Peyer's patch (tissue), 4 donors: ENCODE results near the gene PI4KA. TPM values are rescaled to one million over a fixed set of nuclear protein-coding genes. Genes with fewer than 3 reads are reported as not detected.

ENCODE experiments used
- DNase-seq, 3 donors: peaks; one replicate each; pipeline ENCODE4 v3.0.0-alpha.2; 2017 to 2019
- H3K27ac ChIP-seq, 4 donors: fragments of 200-600 bp; sonication (generic); one replicate each; pipeline ENCODE4 v1.5.1; 2016 to 2019
- H3K27me3 ChIP-seq, 2 donors: fragments of 200-600 bp; sonication (generic); one replicate each; pipeline ENCODE4 v1.5.1; 2019
- H3K36me3 ChIP-seq, 3 donors: fragments of 200-600 bp; sonication (generic); one replicate each; pipeline ENCODE4 v1.5.1; 2016 to 2019
- H3K4me1 ChIP-seq, 4 donors: fragments of 200-600 bp; sonication (generic); one replicate each; pipeline ENCODE4 v1.5.1; 2016 to 2019
- H3K4me3 ChIP-seq, 4 donors: fragments of 200-600 bp; sonication (generic); 1 replicate in 3 of 4; 2 replicates in 1 of 4; pipeline ENCODE4 v1.5.1; 2016 to 2019; ENCODE audit warnings: mild to moderate bottlenecking in 1 of 4
- H3K9me3 ChIP-seq, 4 donors: fragments of 200-600 bp; sonication (generic); one replicate each; pipeline ENCODE4 v1.5.1; 2016 to 2019; ENCODE audit warnings: mild to moderate bottlenecking in 1 of 4
- CTCF ChIP-seq, 6 experiments: fragments of 450-650 bp in 4 of 6; fragments of 200-600 bp in 2 of 6; sonication (generic) in 1 of 6; IDR thresholded peaks; one replicate each; pipeline ENCODE4 v1.5.1; 2017 to 2019; ENCODE audit warnings: antibody characterized with exemption in 6 of 6, mild to moderate bottlenecking in 3 of 6, moderate library complexity in 1 of 6
- POLR2A ChIP-seq, 2 donors: fragments of 450-650 bp; IDR thresholded peaks; one replicate each; pipeline ENCODE4 v1.5.1; 2017; ENCODE audit warnings: antibody characterized with exemption in 2 of 2, mild to moderate bottlenecking in 2 of 2, moderate library complexity in 2 of 2
- total RNA-seq, 4 donors: library from RNA; depleted of rRNA; stranded (reverse); fragments of >200 nt; gene quantifications; one replicate each; pipeline ENCODE4 v1.1.0, GENCODE V29; 2016

Gene PI4KA
- total RNA-seq, 4 donors from 2014 or later: 99.7 to 184 (median 161) TPM

GRCh38 chr22:20763630-20764470 lies 94.8 kb downstream of the PI4KA start:
- no peaks in the 10 kb centered on the region for H3K4me1 ChIP-seq
- no peak overlapping the region for H3K4me3 ChIP-seq
- no peaks in the 10 kb centered on the region for H3K9me3 ChIP-seq
- no peak for DNase-seq
- H3K27ac ChIP-seq: no peak overlapping the region
- H3K36me3 ChIP-seq: peaks cover 0 to 74% (median 0%) of the 10 kb centered on the region in 3 donors
- H3K27me3 ChIP-seq: no peaks in the 10 kb centered on the region
- no peak for TF ChIP-seq POLR2A (IDR thresholded peaks at IDR 0.05)
- TF ChIP-seq CTCF (IDR thresholded peaks at IDR 0.05): no peak

- Histone ChIP-seq H3K4me3 (no peak overlapping the region), H3K36me3 (peaks cover 0 to 78% (median 0%) of the 10 kb centered on the region in 3 donors), H3K9me3 (no peaks in the 10 kb centered on the region), H3K4me1 (no peaks in the 10 kb centered on the region), H3K27me3 (no peaks in the 10 kb centered on the region), H3K27ac (no peak overlapping the region)
- DNase-seq: no peak
- TF ChIP-seq POLR2A (IDR thresholded peaks at IDR 0.05): no peak
- no peak for TF ChIP-seq CTCF (IDR thresholded peaks at IDR 0.05)
These were observed 96.3 kb downstream of the PI4KA start for GRCh38 chr22:20762233-20762796.

GRCh38 chr22:20761536-20761935 lies 97.1 kb downstream of the PI4KA start:
- Histone ChIP-seq H3K9me3 (no peaks in the 10 kb centered on the region), H3K27me3 (no peaks in the 10 kb centered on the region), H3K36me3 (peaks cover 0 to 76% (median 0%) of the 10 kb centered on the region in 3 donors), H3K4me1 (no peaks in the 10 kb centered on the region), H3K27ac (no peak overlapping the region), H3K4me3 (no peak overlapping the region)
- no peak for TF ChIP-seq POLR2A (IDR thresholded peaks at IDR 0.05)
- no peak for TF ChIP-seq CTCF (IDR thresholded peaks at IDR 0.05)
- DNase-seq: no peak

GRCh38 chr22:20760084-20760483 lies 98.5 kb downstream of the PI4KA start:
- Histone ChIP-seq H3K27me3 (no peaks in the 10 kb centered on the region), H3K36me3 (peaks cover 0 to 64% (median 0%) of the 10 kb centered on the region in 3 donors), H3K9me3 (no peaks in the 10 kb centered on the region), H3K4me1 (no peaks in the 10 kb centered on the region), H3K4me3 (no peak overlapping the region), H3K27ac (no peak overlapping the region)
- no peak for DNase-seq
- no peak for TF ChIP-seq POLR2A (IDR thresholded peaks at IDR 0.05)
- no peak for TF ChIP-seq CTCF (IDR thresholded peaks at IDR 0.05)

DNA sequence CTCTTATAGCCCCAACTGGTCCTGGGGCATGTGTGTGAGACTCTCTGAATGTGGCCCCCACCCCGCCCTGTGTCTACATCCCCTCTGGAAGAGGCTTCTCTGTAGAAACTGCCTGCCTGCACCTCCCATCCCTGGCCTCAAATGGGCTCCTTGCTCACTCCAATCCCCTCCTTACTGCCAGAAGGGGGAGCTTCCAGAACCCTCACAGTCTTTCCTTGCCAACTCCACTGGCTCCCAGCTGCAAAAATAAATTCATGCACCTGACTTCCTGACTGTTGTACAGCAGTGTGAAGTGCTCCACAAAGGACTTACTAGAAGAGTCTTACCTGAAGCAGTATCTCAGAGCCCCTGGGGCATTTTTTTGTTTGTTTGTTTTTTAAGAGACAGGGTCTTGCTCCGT lies 99.9 kb downstream of the PI4KA start:
- Histone ChIP-seq H3K36me3 (peaks cover 0 to 50% (median 0%) of the 10 kb centered on the region in 3 donors), H3K27ac (no peak overlapping the region), H3K4me1 (no peaks in the 10 kb centered on the region), H3K4me3 (no peak overlapping the region), H3K9me3 (no peaks in the 10 kb centered on the region), H3K27me3 (no peaks in the 10 kb centered on the region)
- TF ChIP-seq CTCF (IDR thresholded peaks at IDR 0.05) (no peak), POLR2A (IDR thresholded peaks at IDR 0.05) (no peak)
- DNase-seq: no peak
